Gastrocnemius medialis (tissue), 4 donors: ENCODE data around the gene KRTAP19-3.

Experiments
- POLR2A ChIP-seq, 2 donors: fragments of 450-650 bp; IDR thresholded peaks; one replicate each; pipeline ENCODE4 v1.6.1; 2017; ENCODE audit warnings: antibody characterized with exemption in 2 of 2, mild to moderate bottlenecking in 2 of 2, moderate library complexity in 2 of 2
- TF ChIP-seq, protein P1 (sequence below), 5 experiments: fragments of 450-650 bp in 3 of 5; fragments of 200-600 bp in 2 of 5; sonication (generic) in 2 of 5; IDR thresholded peaks in 4 of 5; conservative IDR thresholded peaks in 1 of 5; 1 replicate in 4 of 5; 2 replicates in 1 of 5; pipeline ENCODE4 v1.5.1; 2016 to 2019; ENCODE audit warnings: antibody characterized with exemption in 5 of 5, mild to moderate bottlenecking in 3 of 5, moderate library complexity in 3 of 5

DNA sequence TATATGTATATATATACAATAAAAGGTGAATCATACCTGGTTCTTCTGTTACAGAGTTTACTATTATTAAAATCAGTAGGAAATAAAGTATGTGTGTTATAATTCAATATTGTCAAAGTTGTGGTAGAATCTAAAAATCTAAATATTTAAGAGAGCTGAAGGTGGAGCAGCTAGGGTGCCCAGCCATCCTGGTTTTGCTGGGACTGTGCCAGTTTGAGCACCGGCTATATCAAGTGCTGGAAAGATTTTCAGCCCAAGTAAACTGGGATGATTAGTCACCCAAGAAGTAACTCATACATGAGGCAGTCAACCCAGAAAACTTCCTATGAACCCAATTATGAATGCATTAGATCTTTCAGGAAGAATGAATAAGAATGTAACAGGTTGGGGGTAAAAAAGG, 27.1 kb upstream of the KRTAP19-3 start:
- no peak for TF ChIP-seq POLR2A (IDR thresholded peaks at IDR 0.05)
- TF ChIP-seq, protein P1, sequence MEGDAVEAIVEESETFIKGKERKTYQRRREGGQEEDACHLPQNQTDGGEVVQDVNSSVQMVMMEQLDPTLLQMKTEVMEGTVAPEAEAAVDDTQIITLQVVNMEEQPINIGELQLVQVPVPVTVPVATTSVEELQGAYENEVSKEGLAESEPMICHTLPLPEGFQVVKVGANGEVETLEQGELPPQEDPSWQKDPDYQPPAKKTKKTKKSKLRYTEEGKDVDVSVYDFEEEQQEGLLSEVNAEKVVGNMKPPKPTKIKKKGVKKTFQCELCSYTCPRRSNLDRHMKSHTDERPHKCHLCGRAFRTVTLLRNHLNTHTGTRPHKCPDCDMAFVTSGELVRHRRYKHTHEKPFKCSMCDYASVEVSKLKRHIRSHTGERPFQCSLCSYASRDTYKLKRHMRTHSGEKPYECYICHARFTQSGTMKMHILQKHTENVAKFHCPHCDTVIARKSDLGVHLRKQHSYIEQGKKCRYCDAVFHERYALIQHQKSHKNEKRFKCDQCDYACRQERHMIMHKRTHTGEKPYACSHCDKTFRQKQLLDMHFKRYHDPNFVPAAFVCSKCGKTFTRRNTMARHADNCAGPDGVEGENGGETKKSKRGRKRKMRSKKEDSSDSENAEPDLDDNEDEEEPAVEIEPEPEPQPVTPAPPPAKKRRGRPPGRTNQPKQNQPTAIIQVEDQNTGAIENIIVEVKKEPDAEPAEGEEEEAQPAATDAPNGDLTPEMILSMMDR (IDR thresholded peaks at IDR 0.05 in 4 of 5, conservative IDR thresholded peaks at IDR 0.05 in 1 of 5), result no peak
